T-helper 2 cell (primary cell): Measurements from ENCODE around the gene LHCGR.
"Not testable (repeated sequence)": the region's sequence is repeated elsewhere in the genome, so short reads cannot be mapped to it uniquely, and the experiment has no call there.

Experiments
- DNase-seq, 5 experiments: peaks; one replicate each; pipeline versions ENCODE4 v3.0.0 to v3.0.0-alpha.2; 2012 to 2022

Gene LHCGR

DNA sequence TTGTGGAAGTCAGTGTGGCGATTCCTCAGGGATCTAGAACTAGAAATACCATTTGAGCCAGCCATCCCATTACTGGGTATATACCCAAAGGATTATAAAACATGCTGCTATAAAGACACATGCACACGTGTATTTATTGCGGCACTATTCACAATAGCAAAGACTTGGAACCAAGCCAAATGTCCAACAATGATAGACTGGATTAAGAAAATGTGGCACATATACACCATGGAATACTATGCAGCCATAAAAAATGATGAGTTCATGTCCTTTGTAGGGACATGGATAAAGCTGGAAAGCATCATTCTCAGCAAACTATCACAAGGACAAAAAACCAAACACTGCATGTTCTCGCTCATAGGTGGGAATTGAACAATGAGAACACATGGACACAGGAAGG, 16.3 kb downstream of the LHCGR start:
- not testable (repeated sequence) for DNase-seq

DNA sequence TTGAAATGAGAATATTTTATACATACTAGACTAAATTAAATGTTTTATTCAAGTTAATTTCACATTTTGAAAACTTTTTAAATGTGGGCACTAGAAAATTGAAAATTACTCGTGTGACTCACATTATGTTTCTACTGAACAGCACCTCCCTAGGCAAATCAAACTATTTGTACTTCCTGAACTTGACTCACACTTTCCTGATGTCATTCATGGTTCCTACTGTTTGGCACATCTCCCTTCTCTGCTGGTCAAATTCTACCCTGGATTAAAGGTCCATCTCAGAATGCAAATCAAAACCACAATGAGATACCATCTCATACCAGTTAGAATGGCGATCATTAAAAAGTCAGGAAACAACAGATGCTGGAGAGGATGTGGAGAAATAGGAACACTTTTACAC, 16.7 kb downstream of the LHCGR start:
- DNase-seq, result no peak

DNA sequence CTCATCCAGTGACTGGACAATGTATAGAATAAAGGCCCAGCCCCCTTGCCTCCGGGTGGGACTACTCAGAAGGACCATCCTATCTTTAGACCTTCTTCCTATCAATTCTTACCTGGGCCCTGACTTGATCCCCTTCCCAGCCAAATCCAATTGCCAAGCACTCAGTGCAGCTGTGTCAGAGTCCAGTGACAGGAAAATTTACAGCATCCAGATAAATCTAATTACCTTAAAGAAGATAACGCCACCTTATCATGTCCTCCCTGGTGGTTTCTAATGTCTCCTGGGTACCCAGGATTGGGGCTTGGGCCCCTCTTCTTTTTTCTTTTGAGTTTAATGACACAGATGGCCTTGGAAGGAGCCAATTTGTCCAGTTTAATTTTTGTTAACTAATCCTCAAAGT, 19.3 kb downstream of the LHCGR start:
- DNase-seq, result no peak

DNA sequence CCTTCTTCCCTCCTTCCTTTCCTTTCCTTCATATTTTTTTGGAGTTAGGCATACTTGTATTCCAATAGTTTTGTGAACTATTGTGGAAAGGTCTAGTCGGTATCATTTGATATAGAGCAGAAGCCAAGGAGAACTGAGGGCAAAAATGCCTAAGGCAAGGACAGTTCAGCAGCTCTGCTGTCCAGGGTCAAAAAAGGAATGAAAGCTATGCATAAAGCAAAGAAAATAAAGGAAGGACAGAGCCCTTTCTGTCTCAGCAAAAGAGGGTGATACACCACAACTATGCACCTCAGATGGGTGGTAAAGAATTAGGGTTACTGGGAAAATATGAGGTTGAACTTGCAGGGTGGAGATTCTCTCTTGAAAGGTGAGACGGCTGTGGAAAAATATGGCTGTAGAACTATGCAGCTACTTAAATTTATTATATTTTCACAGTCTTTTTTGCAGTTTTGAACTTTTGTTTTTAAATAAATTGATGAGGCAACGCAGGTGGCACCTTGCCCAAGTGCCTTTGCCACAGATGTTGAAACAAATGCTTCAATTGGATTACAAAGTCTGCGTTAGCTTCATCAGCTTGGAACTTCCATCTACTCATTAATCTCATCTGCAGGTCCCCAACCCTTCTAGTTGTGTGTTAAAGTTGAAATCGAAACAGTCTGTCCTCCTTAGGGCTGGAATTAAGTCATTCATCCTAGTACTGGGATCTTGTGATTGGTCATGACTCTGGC, 20.8 kb downstream of the LHCGR start:
- DNase-seq, result no peak

DNA sequence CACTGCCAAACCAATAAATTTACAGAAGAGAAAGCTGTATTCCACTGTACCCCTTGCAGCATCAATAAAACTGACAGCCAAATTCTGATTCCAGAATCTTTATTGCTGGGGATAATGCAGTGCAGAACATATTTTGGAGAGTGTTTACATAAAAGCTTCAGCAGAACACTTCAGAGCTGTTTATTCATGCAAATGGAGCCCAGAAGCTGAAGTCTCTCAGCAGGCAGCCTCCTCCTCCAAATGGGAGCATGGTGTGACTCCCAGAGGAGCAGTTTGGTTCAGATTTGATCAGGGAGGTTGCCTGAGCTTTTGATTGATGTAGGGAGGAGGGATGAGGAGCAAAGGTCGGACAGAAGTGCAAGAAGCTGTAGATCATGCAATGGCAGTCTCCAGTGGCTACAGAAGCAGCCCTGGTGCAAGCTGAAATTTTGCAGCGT, 22.4 kb downstream of the LHCGR start:
- no peak for DNase-seq

DNA sequence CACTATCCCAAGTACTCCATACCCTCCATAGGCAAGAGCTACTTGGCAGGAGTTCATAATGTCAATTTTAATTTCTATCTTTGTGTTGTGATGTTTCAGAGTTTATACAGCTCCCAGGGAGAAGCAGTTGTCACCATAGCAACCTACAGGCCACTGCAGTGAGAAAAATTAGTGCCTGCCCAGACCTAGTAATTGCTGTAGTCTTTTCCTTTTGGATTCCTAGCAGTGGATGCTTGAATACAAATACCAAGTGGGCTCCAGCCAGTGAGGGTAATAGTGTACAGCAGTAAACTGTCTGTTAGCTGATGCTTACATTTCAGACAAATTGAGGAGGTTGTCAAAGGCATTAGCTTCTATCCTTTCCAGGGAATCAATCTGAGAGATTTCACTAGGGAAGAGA, 26.7 kb downstream of the LHCGR start:
- no peak for DNase-seq

DNA sequence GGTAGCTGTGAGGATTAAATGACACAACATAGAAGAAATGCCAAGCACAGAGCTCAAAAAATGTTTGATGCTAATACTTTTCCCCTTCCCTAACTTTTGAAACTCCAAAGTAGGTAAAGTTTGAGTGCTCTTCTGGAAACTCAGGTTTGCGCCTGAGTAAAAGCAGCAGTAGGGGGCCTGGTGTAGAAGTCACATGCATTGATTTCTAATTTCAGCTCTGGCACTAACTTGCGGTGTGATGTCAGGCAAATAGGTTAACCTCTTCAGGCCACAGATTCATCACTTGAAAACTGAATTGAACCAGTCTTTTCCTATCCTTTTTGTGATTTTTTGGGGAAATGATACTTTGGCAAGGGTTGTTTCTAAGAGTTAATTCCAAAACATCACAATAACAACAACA, 27.2 kb downstream of the LHCGR start:
- DNase-seq, result no peak

DNA sequence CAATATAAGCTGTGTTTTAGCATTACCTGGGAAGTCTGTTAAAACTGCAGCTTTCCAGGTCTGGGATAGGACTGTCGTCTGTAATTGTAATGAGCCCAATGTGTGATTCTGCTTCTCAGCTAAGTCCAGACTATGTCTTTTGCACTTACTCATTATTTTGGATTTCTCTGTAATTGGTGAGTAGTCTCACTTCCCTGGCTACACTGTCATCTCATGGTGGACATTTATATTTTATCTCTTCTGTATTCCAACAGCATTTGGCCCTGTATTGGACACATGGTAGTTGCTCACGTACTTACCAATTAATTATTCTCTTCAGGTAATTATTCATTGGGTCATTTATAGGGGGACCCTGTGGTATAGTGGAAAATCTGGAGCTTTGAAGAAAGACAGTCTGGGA, 28.0 kb downstream of the LHCGR start:
- no peak for DNase-seq

DNA sequence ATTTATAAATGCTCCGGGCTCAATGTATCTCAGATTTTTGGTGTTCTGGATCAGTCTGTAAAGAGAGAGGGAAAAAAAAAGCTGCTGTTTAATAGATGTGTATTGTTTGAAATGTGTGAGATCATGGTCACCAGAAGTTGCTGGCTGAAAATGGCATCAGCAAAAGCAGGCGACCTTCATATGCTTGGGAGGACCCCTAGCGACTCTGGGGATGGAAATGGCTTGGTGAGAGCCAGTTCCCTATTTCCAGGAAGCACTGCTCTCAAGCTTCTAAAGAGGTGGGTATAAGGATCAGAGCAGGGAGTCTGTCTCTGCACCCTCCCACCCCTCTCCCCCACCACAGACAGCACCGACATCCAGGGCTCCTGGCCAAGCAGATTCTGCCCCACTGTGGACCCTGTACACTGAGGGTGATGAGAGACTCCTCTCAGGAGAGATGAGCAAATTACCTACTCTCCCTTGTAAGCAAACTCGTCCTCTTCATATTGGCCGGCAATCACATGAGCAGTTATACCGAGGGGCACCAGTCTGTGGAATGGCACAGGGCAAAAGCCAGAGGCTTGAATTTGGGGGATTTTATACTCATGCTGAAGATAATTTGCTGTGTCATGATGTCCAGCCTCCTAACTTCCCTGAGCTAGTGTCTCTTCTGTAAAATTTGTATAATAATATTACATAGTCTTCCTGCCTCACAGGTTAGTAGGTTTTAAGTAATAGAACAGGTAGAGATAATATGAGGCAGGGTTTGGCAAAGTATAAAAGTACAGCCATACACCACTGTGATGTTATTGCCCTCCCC, 29.6 kb downstream of the LHCGR start:
- no peak for DNase-seq

DNA sequence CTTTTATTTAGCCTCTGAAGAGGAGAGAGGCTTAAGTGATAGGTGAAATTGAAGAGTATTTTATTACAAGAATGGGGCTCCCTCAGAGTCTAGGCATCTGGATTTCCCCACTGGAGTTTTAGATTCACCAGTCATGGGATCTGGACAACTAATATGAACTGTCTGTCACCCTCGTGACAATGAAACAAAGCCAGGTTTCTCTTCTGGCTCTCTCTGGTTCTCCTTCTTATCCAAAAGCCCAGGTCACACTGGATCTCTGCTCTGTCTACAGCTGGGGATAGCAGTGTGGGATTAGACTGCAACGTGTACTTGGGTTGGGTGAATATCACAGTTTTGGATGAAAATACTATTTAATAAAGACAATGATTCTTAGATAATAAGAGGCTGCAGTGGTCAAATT, 31.2 kb downstream of the LHCGR start:
- no peak for DNase-seq

DNA sequence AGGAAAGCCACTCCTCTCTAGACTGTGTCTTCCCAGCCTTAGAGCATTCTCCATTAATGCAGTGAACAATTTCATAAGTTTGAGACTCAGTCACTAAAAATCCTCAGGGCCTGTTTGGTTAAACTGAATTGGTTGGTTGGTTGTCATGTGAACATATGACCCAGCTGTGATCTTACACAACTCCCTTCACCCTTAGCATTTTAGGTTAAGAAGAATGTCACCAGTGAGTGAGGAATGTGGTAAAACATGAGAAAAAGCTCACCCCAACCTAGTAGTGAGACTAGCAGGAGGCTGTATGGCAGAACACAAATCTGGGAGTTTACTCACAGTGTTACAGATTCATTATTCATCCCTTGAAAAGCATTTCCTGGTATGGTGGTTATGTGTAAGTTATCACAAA, 32.4 kb downstream of the LHCGR start:
- no peak for DNase-seq

DNA sequence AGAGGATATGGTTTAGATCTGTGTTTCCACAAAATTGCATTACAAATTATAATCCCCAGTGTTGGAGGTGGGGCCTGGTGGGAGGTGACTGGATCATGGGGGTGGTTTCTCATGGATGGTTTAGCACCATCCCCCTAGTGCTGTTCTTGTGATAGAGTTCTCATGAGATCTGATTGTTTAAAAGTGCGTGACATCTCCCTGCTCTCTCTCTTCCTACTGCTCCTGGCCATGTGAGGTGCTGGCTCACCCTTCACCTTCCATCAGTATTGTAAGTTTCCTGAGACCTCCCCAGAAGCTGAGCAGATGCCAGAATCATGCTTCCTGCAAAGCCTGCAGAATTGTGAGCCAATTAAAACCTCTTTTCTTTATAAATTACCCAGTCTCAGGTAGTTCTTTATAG, 33.1 kb downstream of the LHCGR start:
- no peak for DNase-seq

DNA sequence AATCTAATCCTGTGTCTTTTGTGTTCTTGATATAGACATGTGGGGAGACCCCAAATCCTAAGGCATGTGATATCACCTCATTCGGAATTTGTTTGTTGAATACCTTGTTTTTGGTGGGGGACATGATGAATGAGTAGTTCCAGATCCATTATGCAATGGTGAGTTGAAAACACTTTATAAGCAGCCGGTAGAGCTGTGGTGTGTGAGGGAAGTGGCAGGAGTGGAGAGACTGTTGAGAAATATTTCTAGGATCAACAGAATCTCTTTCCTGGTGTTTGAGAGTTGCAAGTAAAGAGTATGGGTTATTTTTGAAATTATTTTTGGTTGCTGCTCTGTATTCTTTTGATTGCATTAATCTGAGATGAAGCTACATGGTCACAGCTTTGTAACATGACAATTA, 34.4 kb downstream of the LHCGR start:
- DNase-seq, result no peak

DNA sequence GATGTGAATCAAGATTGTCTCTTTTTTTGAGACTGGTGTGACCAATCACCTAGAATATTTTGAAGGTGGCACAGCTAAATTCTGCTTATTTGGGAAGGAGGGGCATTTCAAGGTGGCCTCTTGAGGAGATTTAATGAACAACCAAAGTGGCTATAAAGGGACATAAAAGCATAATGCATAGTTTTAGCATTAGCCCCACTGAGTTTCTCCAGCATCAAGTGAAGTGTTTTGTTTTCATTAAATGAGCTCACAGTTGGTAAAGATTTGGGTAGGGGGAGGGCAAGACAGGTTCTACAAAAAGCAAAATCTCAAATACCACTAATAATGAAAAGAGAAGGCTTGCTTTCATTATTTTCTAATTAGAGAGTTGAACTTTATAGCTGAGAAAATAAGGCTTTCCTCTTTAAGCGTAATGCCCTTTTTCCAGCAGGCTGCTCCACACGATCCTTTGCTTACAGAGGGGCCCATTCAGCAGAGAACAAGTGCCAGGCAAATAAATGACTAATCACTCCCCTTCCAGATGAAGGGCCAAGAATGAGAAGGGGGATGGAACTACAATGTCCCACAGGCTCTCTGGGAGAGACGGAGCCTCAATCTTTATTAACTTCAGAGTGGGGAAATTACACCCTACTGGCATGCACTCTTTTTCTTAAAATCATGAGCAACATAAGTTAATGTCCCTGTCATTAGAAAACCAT, 35.9 kb downstream of the LHCGR start:
- DNase-seq, result no peak

DNA sequence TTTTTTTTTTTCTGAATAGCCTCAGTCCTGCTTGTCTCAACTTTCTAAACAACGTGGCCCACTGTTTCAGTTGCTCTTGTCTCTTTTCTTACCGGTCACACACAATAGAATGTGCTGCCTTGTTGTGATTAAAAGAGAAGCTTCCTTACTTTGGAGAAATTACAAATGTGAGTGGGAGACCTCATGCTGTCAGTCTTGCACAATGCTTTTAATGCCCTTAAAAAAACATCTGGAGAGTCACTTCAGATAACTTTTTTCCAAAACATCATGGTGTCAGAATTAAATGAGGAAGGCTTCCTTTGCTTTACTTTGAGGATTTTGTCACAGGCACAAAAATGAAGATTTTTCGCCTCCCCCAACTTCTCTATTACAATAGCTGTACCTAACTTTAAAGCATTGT, 37.7 kb downstream of the LHCGR start:
- no peak for DNase-seq

DNA sequence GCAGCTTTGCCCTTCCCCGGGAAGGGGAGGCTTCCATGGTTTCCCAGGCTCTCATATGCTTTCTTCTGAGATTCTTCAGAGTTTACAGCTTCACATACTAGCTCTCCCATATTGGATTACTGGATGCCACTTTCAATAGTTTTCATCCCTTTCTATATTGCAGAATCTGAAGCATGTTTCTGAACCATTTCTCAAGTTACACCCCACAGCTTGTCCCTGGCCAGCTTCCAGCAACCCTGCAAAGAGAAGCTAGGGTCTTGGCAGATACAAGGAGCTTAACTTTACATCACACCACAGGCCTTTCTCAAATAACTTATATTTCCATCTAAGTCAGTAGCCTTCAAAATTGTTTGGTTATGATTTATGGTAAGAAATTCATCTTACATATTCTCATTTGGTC, 39.6 kb downstream of the LHCGR start:
- no peak for DNase-seq

DNA sequence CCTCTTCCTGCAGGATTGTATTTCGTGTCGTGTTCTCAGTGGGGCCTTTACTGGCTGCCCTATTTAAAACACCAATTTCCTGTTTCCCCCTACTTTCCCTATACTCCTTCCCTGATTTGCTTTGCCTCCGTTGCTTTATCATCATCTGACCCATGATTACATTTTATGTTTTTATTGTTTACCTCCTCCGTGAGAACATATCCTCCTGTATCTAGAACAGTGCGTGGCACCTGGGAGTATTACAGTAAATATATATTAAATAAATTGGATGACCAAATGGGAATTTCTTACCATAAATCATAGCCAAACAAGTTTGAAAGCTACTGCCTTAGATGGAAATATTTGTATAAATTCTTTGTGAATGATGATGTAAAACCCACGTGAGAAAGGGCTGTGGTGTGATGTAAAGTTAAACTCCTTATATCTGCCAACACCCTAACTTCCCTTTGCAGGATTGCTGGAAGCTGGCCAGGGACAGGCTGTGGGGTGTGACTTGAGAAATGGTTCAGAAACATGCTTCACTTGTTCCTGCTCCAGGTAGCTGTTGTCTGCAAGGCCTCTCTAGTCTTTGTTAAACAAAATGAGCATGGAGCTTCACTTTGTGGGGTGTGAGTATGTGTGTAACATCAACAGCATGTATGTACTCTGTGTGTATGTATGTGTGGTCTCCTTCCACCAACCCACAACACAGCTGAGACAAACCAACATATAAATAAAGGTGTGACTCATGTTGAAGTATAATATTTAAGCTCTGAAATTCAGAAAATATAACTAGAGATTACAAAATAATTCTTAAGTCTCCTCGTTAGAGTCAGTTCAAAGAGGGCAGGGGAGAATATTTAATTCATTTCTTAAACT, 40.3 kb downstream of the LHCGR start:
- DNase-seq, result no peak

DNA sequence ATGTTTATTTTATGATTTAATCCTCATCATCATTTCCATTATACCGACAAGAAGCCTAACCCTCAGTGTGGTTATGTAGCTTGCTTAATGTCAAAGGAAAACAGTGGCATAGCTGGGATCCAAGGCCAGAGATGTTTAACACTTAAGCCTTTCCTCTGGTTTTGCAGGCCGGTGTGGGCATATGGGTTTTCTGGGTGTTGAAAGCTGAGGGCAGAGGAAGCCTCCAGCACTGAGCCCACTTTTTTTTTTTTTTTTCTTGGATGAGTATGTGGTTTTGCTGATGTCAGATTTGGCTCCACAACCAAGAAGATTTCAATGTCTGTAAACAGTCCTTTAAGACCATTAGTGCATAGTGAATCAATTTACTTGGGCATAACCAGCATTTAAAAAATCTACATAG, 41.3 kb downstream of the LHCGR start:
- DNase-seq, result no peak

DNA sequence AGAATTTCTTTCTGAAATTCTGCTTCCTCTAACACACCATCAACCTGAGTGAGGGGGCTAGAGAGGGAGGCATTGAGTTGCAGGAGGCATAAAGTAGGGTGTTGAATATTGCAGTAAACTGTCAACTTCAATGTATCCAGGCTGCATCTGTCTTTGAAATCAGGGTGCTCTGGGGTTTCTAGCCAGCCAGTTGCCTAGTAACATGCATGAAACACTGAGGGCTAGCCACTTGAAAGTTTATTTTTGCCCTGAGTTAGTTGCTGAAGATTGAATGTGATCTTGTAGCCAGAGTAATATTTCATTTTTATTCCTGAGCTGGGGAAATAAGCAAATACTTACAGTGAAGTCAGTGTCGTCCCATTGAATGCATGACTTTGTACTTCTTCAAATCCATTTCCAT, 41.9 kb downstream of the LHCGR start:
- no peak for DNase-seq

DNA sequence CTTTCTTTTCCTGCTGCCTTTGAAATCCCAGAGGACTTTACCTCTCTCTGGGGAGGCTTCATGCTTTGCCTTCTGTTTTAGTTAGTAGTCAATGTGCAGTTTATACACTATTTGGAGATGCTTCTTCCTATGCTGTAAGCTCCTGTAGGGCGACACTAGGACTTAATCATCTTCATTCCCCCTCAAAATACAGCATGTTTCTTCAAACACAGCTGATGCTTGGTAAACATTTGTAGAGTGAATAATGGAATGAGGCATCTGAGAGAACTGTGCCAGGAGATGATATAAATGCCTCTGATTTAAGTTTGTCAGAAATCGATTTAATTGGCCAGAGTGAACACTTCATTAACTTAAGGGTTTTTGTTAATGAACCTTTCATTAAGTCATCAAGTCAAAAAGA, 43.4 kb downstream of the LHCGR start:
- DNase-seq, result no peak

DNA sequence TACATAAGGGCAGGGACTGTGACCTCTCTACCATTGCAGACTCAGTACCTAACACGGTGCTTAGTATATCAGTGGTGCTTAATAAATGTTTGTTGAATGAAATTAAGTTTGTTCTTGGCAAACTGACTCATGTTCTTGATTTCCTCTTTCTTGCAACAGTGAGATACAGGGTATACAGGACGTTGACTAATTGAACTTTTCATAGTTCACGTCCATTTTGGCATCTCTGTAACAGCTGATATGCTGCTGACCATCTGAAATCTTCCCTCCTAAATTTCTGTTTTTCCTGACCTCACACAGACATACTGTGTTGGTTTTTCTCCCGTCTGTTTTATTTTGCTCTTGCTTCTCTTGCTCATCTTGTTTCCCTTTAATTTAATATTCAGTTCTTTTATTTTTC, 44.2 kb downstream of the LHCGR start:
- DNase-seq, result no peak

DNA sequence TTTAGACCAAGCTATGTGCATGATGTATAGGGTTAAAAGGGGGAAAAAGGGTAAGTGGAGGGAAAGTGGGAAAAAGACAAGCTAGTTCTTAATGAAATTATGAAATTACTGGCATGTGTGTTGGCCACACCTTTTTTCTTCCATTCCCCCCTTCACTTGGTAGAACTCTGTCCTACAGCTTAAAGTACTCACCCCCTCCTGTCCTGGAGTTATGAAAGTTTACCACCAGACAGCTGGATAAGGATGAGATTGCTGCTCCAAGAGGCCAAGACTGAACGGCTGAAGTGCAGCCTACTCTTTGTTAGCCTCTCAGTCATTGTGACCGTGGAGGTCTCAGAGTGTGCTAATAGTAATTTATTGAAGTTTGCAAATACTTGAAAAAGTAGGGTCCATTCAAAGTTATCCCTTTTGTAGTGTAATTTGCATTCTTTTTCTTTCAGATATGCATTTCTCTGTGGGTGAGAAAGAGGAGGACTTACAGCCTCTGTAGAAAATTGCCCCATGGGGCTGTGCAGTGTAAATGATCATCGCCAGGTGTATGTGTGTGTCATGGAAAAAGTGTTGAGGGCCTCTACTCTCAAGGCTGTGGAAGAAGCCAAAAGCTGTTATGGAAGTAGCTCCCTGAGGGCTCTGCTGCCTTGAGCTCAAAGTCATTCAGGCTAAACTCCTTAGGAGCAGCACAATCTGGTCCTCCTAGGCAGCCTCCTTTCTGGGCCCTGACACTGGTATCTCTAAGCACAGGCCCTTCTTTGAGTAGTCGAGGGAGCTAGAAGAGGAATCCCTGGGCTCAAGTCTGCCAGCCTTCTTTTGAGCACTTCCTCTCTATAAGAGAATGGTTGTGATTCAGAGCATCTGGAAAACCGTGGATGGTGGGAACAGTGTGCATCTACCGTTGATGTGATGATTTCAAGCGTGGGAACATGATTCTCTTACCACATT, 46.2 kb downstream of the LHCGR start:
- DNase-seq, result no peak
